Measurements from ENCODE around the gene KCNN2. TPM values are rescaled to one million over a fixed set of nuclear protein-coding genes. Genes with fewer than 3 reads are reported as not detected.

The KCNN2 gene
- total and polyA plus RNA-seq, 9 of the 15 experiments (the other 6 are each of a cell fraction or from before 2014, with no cell fraction given) = 0.07 TPM; not detected in 8

- H3K4me1 ChIP-seq (replicated peaks in 1 of 2; ENCODE audit: control insufficient read depth in 2 of 2, insufficient read depth in 2 of 2, low read length in 2 of 2) = no peaks in the 10 kb centered on the region
- H3K4me3 ChIP-seq = no peak overlapping the region
- no TSS peak for BruUV-seq (replicated peaks)
- no peaks in the 10 kb centered on the region for H3K27me3 ChIP-seq (ENCODE audit: control insufficient read depth in 2 of 2, insufficient read depth in 2 of 2, low read length in 2 of 2)
- intact Hi-C loops (cut with micrococcal nuclease) (no loop called here), in situ Hi-C loops (cut with MboI) (no loop called here)
- DNase-seq (ENCODE audit: extremely low read depth in 1 of 4, low spot score in 3 of 4) = no peak
- no peak for ATAC-seq
- no peak overlapping the region for H3K4me2 ChIP-seq (ENCODE audit: insufficient read depth, low read length)
- no peaks in the 10 kb centered on the region for H3K9me1 ChIP-seq (ENCODE audit: control insufficient read depth, insufficient read depth, low read length)
- 0% methylated on average over 5 of the region's 5 CpGs for WGBS (ENCODE audit: insufficient coverage, low coverage, missing lambda C conversion rate)
- no peaks in the 10 kb centered on the region for H3K79me2 ChIP-seq (ENCODE audit: control insufficient read depth, insufficient read depth, low read length)
- no peak for FAIRE-seq
- H3K27ac ChIP-seq (ENCODE audit: extremely low read depth, low read depth, low read length) = no peak overlapping the region
- H3K9ac ChIP-seq (ENCODE audit: insufficient read depth in 1 of 2, low read depth in 2 of 2, low read length in 2 of 2) = no peak overlapping the region
- H2AFZ ChIP-seq (ENCODE audit: low read depth, low read length) = no peak overlapping the region
- ChIA-PET CTCF (ENCODE audit: low intra/inter-chr PET ratio) (interaction anchor here (0.6 kb wide), 1 partner anchor 46 kb away, joined by 3 read pairs; no protein-coding TSS in a partner anchor), POLR2A (no interaction called here)
- H4K20me1 ChIP-seq (replicated peaks; ENCODE audit: control insufficient read depth, insufficient read depth, low read length) = no peaks in the 10 kb centered on the region
- no peaks in the 10 kb centered on the region for H3K36me3 ChIP-seq (ENCODE audit: control insufficient read depth, insufficient read depth, low read length)
- peaks cover 3% of the 10 kb centered on the region; the same call in 1 of the 2 replicates for H3K9me3 ChIP-seq (replicated peaks; ENCODE audit: control insufficient read depth, insufficient read depth, low read depth, low read length)
- no peak for TF ChIP-seq PPARD (CRISPR knock-in tag; IDR thresholded peaks at IDR 0.05)
- no peak for TF ChIP-seq FOXJ3 (CRISPR knock-in tag; IDR thresholded peaks at IDR 0.05)
- TF ChIP-seq PKNOX1 (IDR thresholded peaks at IDR 0.05) = no peak
- no peak for TF ChIP-seq E2F6 (IDR thresholded peaks at IDR 0.05; ENCODE audit: borderline replicate concordance in 1 of 2, extremely low read depth in 1 of 2, insufficient read depth in 1 of 2, insufficient read length in 1 of 2, low read depth in 1 of 2, low read length in 1 of 2, poor library complexity in 1 of 2, severe bottlenecking in 1 of 2)
- no peak for TF ChIP-seq ZNF518B (CRISPR knock-in tag; IDR thresholded peaks at IDR 0.05)
- no peak for TF ChIP-seq NR2F6 (CRISPR knock-in tag; IDR thresholded peaks at IDR 0.05)
- TF ChIP-seq PHF8 (IDR thresholded peaks at IDR 0.05; ENCODE audit: borderline replicate concordance, low read length) = no peak
- TF ChIP-seq BDP1 (IDR thresholded peaks at IDR 0.05; ENCODE audit: insufficient read depth, insufficient read length) = no peak
- TF ChIP-seq NEUROD1 (IDR thresholded peaks at IDR 0.05; ENCODE audit: borderline replicate concordance, low read depth, low read length, partially characterized antibody) = no peak
- no peak for TF ChIP-seq RFX5 (IDR thresholded peaks at IDR 0.05; ENCODE audit: low read depth, low read length)
- TF ChIP-seq HNRNPL (IDR thresholded peaks at IDR 0.05; ENCODE audit: low read depth, low read length) = no peak
- no peak for TF ChIP-seq HLTF (IDR thresholded peaks at IDR 0.05)
- no peak for TF ChIP-seq RCOR1 (IDR thresholded peaks at IDR 0.05; ENCODE audit: borderline replicate concordance in 1 of 2, low read depth in 2 of 2, low read length in 2 of 2)
- no peak for TF ChIP-seq HDAC8 (tag; IDR thresholded peaks at IDR 0.05)
- no peak for TF ChIP-seq ESRRA (IDR thresholded peaks at IDR 0.05; ENCODE audit: borderline replicate concordance, low read depth)
- no peak for TF ChIP-seq FOXK1 (CRISPR knock-in tag; IDR thresholded peaks at IDR 0.05; ENCODE audit: borderline replicate concordance)
Observed at GRCh38 chr5:114467171-114467570, 105.3 kb downstream of the KCNN2 start.

All from K562 (cell line).